HAP-1 (cell line): ENCODE results near the gene LCE1F.

Experiments used
- DNase-seq, 2 experiments: peaks; one replicate each; pipeline ENCODE4 v3.0.0-alpha.2; 2016 to 2020; ENCODE audit warnings: low spot score in 2 of 2
- H3K27me3 ChIP-seq: fragments of 250-450 bp; sonication (Bioruptor Pico); 2 replicates; pipeline ENCODE4 v1.5.1; 2020; ENCODE audit warnings: low read depth, mild to moderate bottlenecking, moderate library complexity
- H3K36me3 ChIP-seq: fragments of 250-450 bp; sonication (Bioruptor Pico); replicated peaks from 2 replicates; pipeline ENCODE4 v1.5.1; 2020; ENCODE audit warnings: mild to moderate bottlenecking
- H3K4me1 ChIP-seq: fragments of 250-450 bp; sonication (Bioruptor Pico); 2 replicates; pipeline ENCODE4 v1.5.1; 2020; ENCODE audit warnings: mild to moderate bottlenecking
- H3K4me3 ChIP-seq: fragments of 250-450 bp; sonication (Bioruptor Pico); 2 replicates; pipeline ENCODE4 v1.5.1; 2020; ENCODE audit warnings: mild to moderate bottlenecking, moderate library complexity
- H3K9me3 ChIP-seq: fragments of 250-450 bp; sonication (Bioruptor Pico); 2 replicates; pipeline ENCODE4 v1.5.1; 2020; ENCODE audit warnings: mild to moderate bottlenecking, moderate library complexity
- in situ Hi-C: fragments of 300-500 bp; cut with MboI; formaldehyde crosslinking; loops from 3 replicates; pipeline ENCODE4 v1.14.3; 2020; ENCODE audit warnings: low sequenced_read_pairs, inconsistent platforms, mixed read lengths

Gene LCE1F

GRCh38 chr1:152801333-152801732, 26.4 kb downstream of the LCE1F start:
- Histone ChIP-seq H3K4me3 (no peak overlapping the region), H3K36me3 (no peaks in the 10 kb centered on the region), H3K4me1 (no peaks in the 10 kb centered on the region), H3K27me3 (no peaks in the 10 kb centered on the region), H3K9me3 (no peaks in the 10 kb centered on the region)
- DNase-seq: no peak
- in situ Hi-C loops: no loop called here

- Histone ChIP-seq H3K36me3 (no peaks in the 10 kb centered on the region), H3K27me3 (no peaks in the 10 kb centered on the region), H3K4me1 (no peaks in the 10 kb centered on the region), H3K4me3 (no peak within 1 kb of the TSS), H3K9me3 (no peaks in the 10 kb centered on the region)
- no peak for DNase-seq
- in situ Hi-C loops: no loop called here
Measured at GRCh38 chr1:152806576-152806975, 31.6 kb downstream of the LCE1F start, which contains the start of gene LCE1C. Gene LCE1C (minus strand): TSS chr1:152806651. CDS start chr1:152805478, 1,173 bp downstream.

- in situ Hi-C loops: no loop called here
- H3K4me3 ChIP-seq: no peak overlapping the region
- H3K4me1 ChIP-seq: no peaks in the 10 kb centered on the region
- H3K36me3 ChIP-seq: no peaks in the 10 kb centered on the region
- no peaks in the 10 kb centered on the region for H3K9me3 ChIP-seq
- no peaks in the 10 kb centered on the region for H3K27me3 ChIP-seq
- no peak for DNase-seq
Measured at GRCh38 chr1:152811050-152811449, 36.1 kb downstream of the LCE1F start.

- H3K4me1 ChIP-seq: no peaks in the 10 kb centered on the region
- in situ Hi-C loops: no loop called here
- no peaks in the 10 kb centered on the region for H3K36me3 ChIP-seq
- no peaks in the 10 kb centered on the region for H3K27me3 ChIP-seq
- H3K4me3 ChIP-seq: no peak within 1 kb of the TSS
- DNase-seq: no peak
- H3K9me3 ChIP-seq: no peaks in the 10 kb centered on the region
Measured at GRCh38 chr1:152811671-152812070, 36.7 kb downstream of the LCE1F start, which contains the start of gene LCE1B. Gene LCE1B (plus strand): TSS chr1:152811971. CDS start chr1:152812447, 476 bp downstream.

GRCh38 chr1:152817309-152817708, 42.4 kb downstream of the LCE1F start:
- in situ Hi-C loops: no loop called here
- Histone ChIP-seq H3K4me3 (no peak overlapping the region), H3K27me3 (no peaks in the 10 kb centered on the region), H3K36me3 (no peaks in the 10 kb centered on the region), H3K4me1 (no peaks in the 10 kb centered on the region), H3K9me3 (no peaks in the 10 kb centered on the region)
- no peak for DNase-seq

- no peak overlapping the region for H3K4me3 ChIP-seq
- H3K4me1 ChIP-seq: no peaks in the 10 kb centered on the region
- no peaks in the 10 kb centered on the region for H3K36me3 ChIP-seq
- H3K9me3 ChIP-seq: no peaks in the 10 kb centered on the region
- no peak for DNase-seq
- H3K27me3 ChIP-seq: no peaks in the 10 kb centered on the region
- in situ Hi-C loops: no loop called here
Measured at GRCh38 chr1:152823294-152823693, 48.4 kb downstream of the LCE1F start.

GRCh38 chr1:152824964-152825363, 50.0 kb downstream of the LCE1F start:
- in situ Hi-C loops: no loop called here
- Histone ChIP-seq H3K27me3 (no peaks in the 10 kb centered on the region), H3K36me3 (no peaks in the 10 kb centered on the region), H3K9me3 (no peaks in the 10 kb centered on the region), H3K4me3 (no peak overlapping the region), H3K4me1 (no peaks in the 10 kb centered on the region)
- no peak for DNase-seq
